Kidney (tissue), 14 donors: ENCODE data around the gene NUP98. TPM values are rescaled to one million over a fixed set of nuclear protein-coding genes. Genes with fewer than 3 reads are reported as not detected.
"Not testable (repeated sequence)": the region's sequence is repeated elsewhere in the genome, so short reads cannot be mapped to it uniquely, and the experiment has no call there.

ENCODE experiments used
- DNase-seq, 5 donors: peaks; one replicate each; pipeline ENCODE4 v3.0.0-alpha.2; 2013 to 2020
- FAIRE-seq: peaks from 2 replicates; lab custom pipeline; 2012; peaks lifted over from hg19 to GRCh38; lab: Jason Lieb, UNC
- H3K27ac ChIP-seq, 2 donors: one replicate each; pipeline ENCODE4 v1.7.0; 2013; ENCODE audit warnings: low read depth in 2 of 2, low read length in 2 of 2, inconsistent platforms in 1 of 2
- H3K27me3 ChIP-seq: one replicate; pipeline ENCODE4 v1.7.1; 2013; ENCODE audit warnings: low read length, inconsistent platforms; ENCODE audit not compliant: control insufficient read depth, insufficient read depth
- H3K36me3 ChIP-seq, 3 donors: one replicate each; pipeline versions ENCODE4 v1.7.0 to v1.7.1; 2013; ENCODE audit warnings: low read length in 3 of 3, control low read depth in 1 of 3, inconsistent platforms in 1 of 3; ENCODE audit not compliant: insufficient read depth in 3 of 3, control insufficient read depth in 2 of 3
- H3K4me1 ChIP-seq, 3 donors: one replicate each; pipeline versions ENCODE4 v1.7.0 to v1.7.1; 2013; ENCODE audit warnings: low read length in 3 of 3, inconsistent platforms in 1 of 3, low read depth in 1 of 3; ENCODE audit not compliant: control insufficient read depth in 2 of 3, insufficient read depth in 2 of 3
- H3K4me3 ChIP-seq, 3 donors: one replicate each; pipeline versions ENCODE4 v1.7.0 to v1.8.1; 2013; ENCODE audit warnings: low read length in 3 of 3, control low read depth in 1 of 3, inconsistent platforms in 1 of 3
- H3K9ac ChIP-seq, 3 donors: one replicate each; pipeline versions ENCODE4 v1.7.0 to v1.7.1; 2013; ENCODE audit warnings: low read length in 3 of 3, control low read depth in 1 of 3, inconsistent platforms in 1 of 3
- H3K9me3 ChIP-seq, 3 donors: one replicate each; pipeline versions ENCODE4 v1.7.0 to v1.7.1; 2013; ENCODE audit warnings: low read length in 3 of 3, control low read depth in 1 of 3, inconsistent platforms in 1 of 3; ENCODE audit not compliant: control insufficient read depth in 2 of 3, insufficient read depth in 1 of 3
- CTCF ChIP-seq: IDR thresholded peaks from 3 replicates; pipeline ENCODE4 v1.5.1; 2012; ENCODE audit warnings: mild to moderate bottlenecking, moderate library complexity, borderline replicate concordance; ENCODE audit not compliant: insufficient read depth; ENCODE audit errors: extremely low read depth
- intact Hi-C: fragments of 100-400 bp; cut with DNase I; formaldehyde crosslinking; loops from one replicate; pipeline ENCODE4 v1.11.1; 2022
- polyA plus RNA-seq: library from polyadenylated mRNA; stranded (reverse); fragments of 350-450 nt; fragmentation: Illumina TruSeq; extraction: RNeasy Lipid Tissue Mini Kit (QIAGEN cat#74804); gene quantifications from one replicate; pipeline ENCODE4 v1.2.3, GENCODE V29; 2014; ENCODE audit warnings: low read depth, low replicate concordance; ENCODE audit not compliant: insufficient read depth
- total RNA-seq: library from RNA; stranded (reverse); fragmentation: NEBNext Ultra II Directional; extraction: Animal tissue kit (Norgen Biotek cat#: 25700); gene quantifications from one replicate; pipeline ENCODE4 v1.2.1, GENCODE V29; 2021
- donor health status: control.
- donor health status: control.
- donor health status: control.
- donor health status: control.
- donor health status: control.
- donor health status: DM: yes; HTN: yes; CAD: no.
- donor health status: Normal renal cell carcinoma (clear cell type).

NUP98 gene
- total and polyA plus RNA-seq, 2 donors from 2014 or later: 23.8 to 67.6 TPM

DNA sequence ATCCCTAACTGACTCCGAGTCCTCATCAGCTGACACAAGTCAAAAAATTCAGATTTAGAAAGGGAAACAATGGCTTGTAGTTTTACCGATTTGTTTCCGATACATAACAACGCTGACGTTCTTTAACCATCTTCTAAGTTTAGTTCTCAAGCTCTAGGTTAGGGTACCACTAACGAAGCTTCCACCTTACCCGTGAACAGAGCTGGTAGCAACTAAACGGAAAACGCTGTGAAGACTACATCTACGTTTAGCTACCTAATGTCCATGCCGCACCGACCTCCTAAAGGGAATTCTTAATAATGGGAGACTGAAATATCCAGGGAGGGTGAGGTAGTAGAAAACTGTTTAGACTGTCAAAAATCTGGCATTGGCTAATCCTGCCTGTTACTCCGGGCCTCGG lies 1.0 kb downstream of the NUP98 start:
- peak overlapping the region; percentile 88 to 100 (median 98) for H3K4me3 ChIP-seq
- no peak for TF ChIP-seq CTCF
- H3K36me3 ChIP-seq: peaks cover 0 to 4% (median 0%) of the 10 kb centered on the region in 3 donors
- H3K9ac ChIP-seq: peak overlapping the region; percentile 72 to 98 (median 96)
- intact Hi-C loops: no loop called here
- no peak for FAIRE-seq
- no peaks in the 10 kb centered on the region for H3K27me3 ChIP-seq
- H3K9me3 ChIP-seq: no peaks in the 10 kb centered on the region
- peak in 1 of 5 donors; percentile 24 for DNase-seq
- H3K4me1 ChIP-seq: peaks cover 3 to 8% (median 4%) of the 10 kb centered on the region in 3 donors
- H3K27ac ChIP-seq: no peak overlapping the region

DNA sequence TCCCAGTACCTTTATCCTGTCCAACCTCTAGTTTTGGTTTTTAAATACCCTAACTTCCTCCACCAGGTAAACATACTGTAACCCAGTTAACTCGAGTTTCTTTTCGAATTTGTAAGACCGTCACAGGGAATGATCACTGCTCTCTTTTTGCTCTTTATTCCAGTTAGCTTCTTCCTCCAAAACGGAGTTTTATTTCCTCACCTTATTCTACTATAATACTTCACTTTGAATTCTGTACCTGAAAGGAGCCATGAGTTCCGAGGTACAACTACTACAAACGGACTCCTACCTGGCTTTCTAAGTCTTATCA lies 1.4 kb downstream of the NUP98 start:
- H3K4me1 ChIP-seq: peaks cover 3 to 8% (median 4%) of the 10 kb centered on the region in 3 donors
- no peak overlapping the region for H3K27ac ChIP-seq
- H3K4me3 ChIP-seq: peak overlapping the region; percentile 88 to 100 (median 98)
- peaks cover 0 to 4% (median 0%) of the 10 kb centered on the region in 3 donors for H3K36me3 ChIP-seq
- FAIRE-seq (no peak), DNase-seq (no peak)
- no peaks in the 10 kb centered on the region for H3K27me3 ChIP-seq
- peak overlapping the region in 2 of 3 donors; percentile 96 to 98 for H3K9ac ChIP-seq
- H3K9me3 ChIP-seq: no peaks in the 10 kb centered on the region
- intact Hi-C loops: no loop called here
- no peak for TF ChIP-seq CTCF

DNA sequence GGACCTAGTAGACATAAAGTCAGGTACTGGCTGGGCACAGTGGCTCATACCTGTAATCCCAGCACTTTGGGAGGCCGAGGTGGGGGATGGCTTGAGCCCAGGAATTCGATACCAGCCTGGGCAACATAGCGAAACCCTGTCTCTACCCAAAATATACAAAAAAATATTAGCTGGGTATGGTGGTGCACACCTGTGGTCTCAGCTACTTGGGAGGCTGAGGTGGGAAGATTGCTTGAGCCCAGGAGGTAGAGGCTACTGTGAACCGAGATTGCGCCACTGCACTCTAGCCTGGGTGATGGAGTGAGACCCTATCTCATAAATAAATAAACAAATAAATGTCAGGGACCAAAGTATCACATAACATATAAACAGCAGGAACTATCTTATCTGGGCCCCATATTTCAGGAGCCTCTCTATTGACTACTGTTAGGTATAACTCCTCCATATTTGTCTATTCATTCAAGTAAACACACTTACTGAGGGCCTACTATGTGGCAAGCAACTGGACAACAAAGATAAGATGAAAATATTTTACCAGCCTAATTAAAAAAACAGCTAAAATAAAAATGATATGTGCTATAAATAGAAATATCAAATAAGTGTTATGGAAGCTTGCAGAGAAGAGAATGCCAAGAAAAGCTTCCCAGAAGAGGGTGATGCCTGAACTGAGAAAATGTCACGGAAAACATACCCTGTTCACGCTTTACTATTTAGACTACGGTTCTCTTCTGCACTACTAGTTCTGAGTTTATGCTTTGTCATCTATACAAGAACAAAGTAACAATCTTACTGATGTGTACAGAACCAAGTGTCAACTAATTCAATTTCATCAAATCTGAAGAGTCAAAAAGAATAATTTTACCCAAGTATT lies 2.0 kb downstream of the NUP98 start:
- H3K4me1 ChIP-seq: peaks cover 3 to 8% (median 4%) of the 10 kb centered on the region in 3 donors
- H3K27ac ChIP-seq: no peak overlapping the region
- H3K36me3 ChIP-seq: peaks cover 0 to 4% (median 0%) of the 10 kb centered on the region in 3 donors
- no peak overlapping the region for H3K9ac ChIP-seq
- TF ChIP-seq CTCF: no peak
- DNase-seq (peak in 1 of 5 donors; percentile 24), FAIRE-seq (no peak)
- no peaks in the 10 kb centered on the region for H3K9me3 ChIP-seq
- intact Hi-C loops: no loop called here
- peak overlapping the region; percentile 88 to 100 (median 98) for H3K4me3 ChIP-seq
- H3K27me3 ChIP-seq: no peaks in the 10 kb centered on the region

- intact Hi-C loops, H3K27ac ChIP-seq, H3K4me3 ChIP-seq, H3K36me3 ChIP-seq, H3K9ac ChIP-seq, H3K9me3 ChIP-seq, FAIRE-seq, H3K27me3 ChIP-seq, DNase-seq: not testable (repeated sequence)
- peaks cover 3 to 10% (median 4%) of the 10 kb centered on the region in 3 donors for H3K4me1 ChIP-seq
Observed at GRCh38 chr11:3794387-3794786, 3.0 kb downstream of the NUP98 start.
